Prostate gland (tissue), 2 donors: Measurements from ENCODE around the gene CES4A. TPM values are rescaled to one million over a fixed set of nuclear protein-coding genes. Genes with fewer than 3 reads are reported as not detected.

Source experiments
- DNase-seq: peaks from one replicate; pipeline ENCODE4 v3.0.0-alpha.2; 2019; ENCODE audit warnings: low spot score
- H3K27ac ChIP-seq, 2 donors: fragments of 200-600 bp; sonication (generic); 2 replicates each; pipeline ENCODE4 v1.5.1; 2017 to 2019
- H3K27me3 ChIP-seq: fragments of 200-600 bp; sonication (generic); replicated peaks from 2 replicates; pipeline ENCODE4 v1.5.1; 2019; ENCODE audit not compliant: insufficient read depth
- H3K36me3 ChIP-seq, 2 donors: fragments of 200-600 bp; sonication (generic); 1 replicate in 1 of 2; 2 replicates in 1 of 2; pipeline versions ENCODE4 v1.5.1 to v1.8.1; 2017 to 2019
- H3K4me1 ChIP-seq: fragments of 200-600 bp; sonication (generic); replicated peaks from 2 replicates; pipeline ENCODE4 v1.5.1; 2019
- H3K4me3 ChIP-seq, 2 donors: fragments of 200-600 bp; sonication (generic); 2 replicates each; pipeline ENCODE4 v1.5.1; 2017 to 2019
- H3K9me3 ChIP-seq: fragments of 200-600 bp; sonication (generic); 2 replicates; pipeline ENCODE4 v1.5.1; 2017
- CTCF ChIP-seq, 4 experiments: fragments of 200-600 bp in 2 of 4; fragments of 450-650 bp in 2 of 4; sonication (generic) in 2 of 4; IDR thresholded peaks; 1 replicate in 3 of 4; 2 replicates in 1 of 4; pipeline ENCODE4 v1.5.1; 2016 to 2019; ENCODE audit warnings: antibody characterized with exemption in 4 of 4, mild to moderate bottlenecking in 2 of 4, moderate library complexity in 2 of 4
- POLR2A ChIP-seq: fragments of 450-650 bp; IDR thresholded peaks from one replicate; pipeline ENCODE4 v1.6.1; 2016; ENCODE audit warnings: antibody characterized with exemption, mild to moderate bottlenecking
- POLR2AphosphoS5 ChIP-seq: sonication (generic); formaldehyde crosslinking; IDR thresholded peaks from one replicate; pipeline ENCODE4 v1.6.1; 2017; ENCODE audit warnings: antibody characterized with exemption
- WGBS: methylation state at CpG from one replicate; pipeline ENCODE4 v1.1.5; 2018; 5-methylcytosine and 5-hydroxymethylcytosine counted together
- intact Hi-C: fragments of 100-400 bp; cut with DNase I; formaldehyde crosslinking; loops from one replicate; pipeline ENCODE4 v1.14.2; 2022
- total RNA-seq, 2 donors: library from RNA; depleted of rRNA; stranded (reverse); fragments of >200 nt; gene quantifications; one replicate each; pipeline ENCODE4 v1.1.0, GENCODE V29; 2016

Gene CES4A
- total RNA-seq, 2 donors from 2014 or later = 1.4 to 10.7 TPM

DNA sequence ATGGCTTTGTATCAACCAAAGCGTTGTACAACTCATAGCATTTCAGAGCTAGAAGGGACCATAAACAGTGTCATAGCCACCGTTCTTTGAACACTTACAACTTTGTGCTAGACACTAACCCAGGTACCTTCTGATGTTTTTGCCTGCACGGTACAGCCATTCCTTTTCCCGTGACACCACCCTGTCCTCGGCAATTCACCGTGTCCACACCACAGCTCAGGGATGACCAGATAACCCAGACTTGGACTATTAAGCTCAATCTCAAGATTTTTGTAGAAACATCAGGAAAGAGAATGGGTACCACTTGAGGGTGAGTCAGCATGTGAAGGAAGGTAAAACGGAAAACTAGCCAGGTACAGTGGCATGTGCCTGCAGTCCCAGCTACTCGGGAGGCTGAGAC lies 30.8 kb downstream of the CES4A start:
- DNase-seq = no peak
- Histone ChIP-seq H3K4me3 (no peak overlapping the region), H3K9me3 (no peaks in the 10 kb centered on the region), H3K27ac (no peak overlapping the region), H3K27me3 (no peaks in the 10 kb centered on the region), H3K36me3 (no peaks in the 10 kb centered on the region), H3K4me1 (no peaks in the 10 kb centered on the region)
- TF ChIP-seq POLR2AphosphoS5 = no peak
- no peak for TF ChIP-seq POLR2A
- no peak for TF ChIP-seq CTCF (IDR thresholded peaks at IDR 0.05)
- intact Hi-C loops = no loop called here
- WGBS = 86% methylated on average over 8 of the region's 8 CpGs

DNA sequence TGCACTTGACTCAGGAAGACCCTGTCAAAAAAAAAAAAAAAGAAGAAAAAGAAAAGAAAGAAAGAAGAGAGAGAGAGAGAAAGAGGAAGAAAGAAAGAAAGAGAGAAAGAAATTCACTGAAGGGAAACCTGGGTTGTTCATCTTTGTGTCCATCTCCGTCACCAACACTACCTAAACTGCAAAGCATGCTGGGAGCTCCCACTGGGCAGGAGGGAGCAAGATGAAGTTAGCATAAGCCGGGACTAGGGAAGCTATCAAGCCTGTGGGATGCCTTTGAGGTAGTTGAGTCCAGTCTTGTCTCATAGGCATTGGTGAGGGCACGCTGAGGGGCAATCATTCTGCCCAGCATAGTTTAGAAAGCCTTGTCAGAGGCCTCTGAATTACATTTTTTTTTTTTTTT lies 32.9 kb downstream of the CES4A start:
- H3K4me3 ChIP-seq = no peak overlapping the region
- no peaks in the 10 kb centered on the region for H3K4me1 ChIP-seq
- WGBS = 93% methylated on average over 3 of the region's 3 CpGs
- intact Hi-C loops = no loop called here
- H3K36me3 ChIP-seq = no peaks in the 10 kb centered on the region
- no peak for DNase-seq
- TF ChIP-seq CTCF (IDR thresholded peaks at IDR 0.05) = no peak
- TF ChIP-seq POLR2A = no peak
- TF ChIP-seq POLR2AphosphoS5 = no peak
- no peak overlapping the region for H3K27ac ChIP-seq
- no peaks in the 10 kb centered on the region for H3K9me3 ChIP-seq
- no peaks in the 10 kb centered on the region for H3K27me3 ChIP-seq

DNA sequence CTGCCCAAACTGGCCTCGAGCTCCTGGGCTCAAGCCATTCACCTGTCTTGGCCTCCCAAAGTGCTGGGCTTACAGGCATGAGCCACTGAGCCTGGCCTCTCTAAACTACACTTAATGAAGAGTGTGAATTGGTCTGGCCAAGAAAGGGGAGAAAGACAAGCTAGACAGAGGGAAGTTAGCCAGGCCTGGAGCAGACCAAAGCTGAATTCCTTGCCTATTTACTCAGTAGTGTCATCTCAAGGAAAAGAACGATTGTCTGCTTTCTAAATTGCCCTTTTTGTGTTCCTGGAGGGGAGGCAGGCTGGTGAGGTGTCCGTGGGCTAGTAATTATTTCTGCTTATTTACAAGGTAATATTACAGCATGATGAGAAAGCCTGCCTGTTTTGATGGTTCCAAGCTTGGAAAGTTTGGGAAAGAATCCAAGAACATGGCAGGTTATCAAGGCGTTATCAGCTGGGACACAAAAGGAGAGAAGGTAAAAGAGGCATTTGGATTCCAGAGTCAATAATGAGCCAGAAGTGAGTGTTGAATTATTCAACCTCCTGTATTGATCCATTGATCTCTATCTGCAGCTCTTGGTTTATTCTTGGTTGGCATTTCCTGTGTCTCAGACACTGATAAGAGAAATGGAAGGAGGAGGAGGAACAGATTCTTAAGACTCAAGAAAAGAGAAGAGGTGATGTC lies 34.3 kb downstream of the CES4A start:
- intact Hi-C loops = no loop called here
- WGBS = 39% methylated on average over 4 of the region's 4 CpGs
- Histone ChIP-seq H3K9me3 (no peaks in the 10 kb centered on the region), H3K4me3 (no peak overlapping the region), H3K36me3 (no peaks in the 10 kb centered on the region), H3K4me1 (no peaks in the 10 kb centered on the region), H3K27me3 (no peaks in the 10 kb centered on the region), H3K27ac (no peak overlapping the region)
- TF ChIP-seq CTCF (IDR thresholded peaks at IDR 0.05) (no peak), POLR2AphosphoS5 (no peak)
- DNase-seq = no peak

DNA sequence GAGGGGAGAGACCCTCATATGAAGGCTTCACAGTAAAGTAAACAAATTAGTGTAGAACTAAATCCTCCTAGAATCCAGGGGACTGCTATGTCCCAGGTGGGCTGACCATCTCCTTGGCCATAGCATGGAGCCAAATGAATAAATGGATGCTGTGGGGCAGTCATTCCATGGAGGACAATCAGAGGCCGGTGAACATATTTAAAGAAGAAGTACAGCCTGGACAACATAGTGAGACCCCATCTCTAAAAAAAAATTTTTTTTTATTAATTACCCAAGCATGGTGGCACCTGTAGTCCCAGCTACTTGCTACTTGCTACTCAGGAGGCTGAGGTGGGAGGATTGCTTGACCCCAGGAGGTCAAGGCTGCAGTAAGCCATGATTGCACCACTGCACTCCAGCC lies 35.3 kb downstream of the CES4A start:
- Histone ChIP-seq H3K4me3 (no peak overlapping the region), H3K9me3 (no peaks in the 10 kb centered on the region), H3K27me3 (no peaks in the 10 kb centered on the region), H3K4me1 (no peaks in the 10 kb centered on the region), H3K27ac (no peak overlapping the region), H3K36me3 (no peaks in the 10 kb centered on the region)
- 100% methylated on average over 1 of the region's 1 CpG for WGBS
- no peak for TF ChIP-seq POLR2A
- TF ChIP-seq CTCF (IDR thresholded peaks at IDR 0.05) = no peak
- no peak for TF ChIP-seq POLR2AphosphoS5
- DNase-seq = no peak
- intact Hi-C loops = no loop called here
